MM.1S (cell line): Measurements from ENCODE around the gene SUCO.

Experiments used
- DNase-seq: peaks from one replicate; pipeline ENCODE4 v3.0.0-alpha.2; 2015
- H2AFZ ChIP-seq: fragments of 300-600 bp; sonication (generic); 2 replicates; pipeline ENCODE4 v1.6.0; 2016; ENCODE audit warnings: antibody characterized with exemption, low read length
- H3F3A ChIP-seq: fragments of 300-600 bp; sonication (generic); 2 replicates; pipeline ENCODE4 v1.6.1; 2016; ENCODE audit warnings: mild to moderate bottlenecking, antibody characterized with exemption, low read length, moderate library complexity, mixed read lengths; ENCODE audit not compliant: insufficient read depth
- H3K27ac ChIP-seq: fragments of 300-600 bp; sonication (generic); 2 replicates; pipeline ENCODE4 v1.5.1; 2016; ENCODE audit warnings: mild to moderate bottlenecking, low read length
- H3K27me3 ChIP-seq: fragments of 300-600 bp; sonication (generic); replicated peaks from 2 replicates; pipeline ENCODE4 v1.6.0; 2016; ENCODE audit warnings: low read length; ENCODE audit not compliant: insufficient read depth
- H3K36me3 ChIP-seq: fragments of 300-600 bp; sonication (generic); replicated peaks from 2 replicates; pipeline ENCODE4 v1.6.1; 2016; ENCODE audit warnings: mild to moderate bottlenecking, low read length, mixed read lengths; ENCODE audit not compliant: insufficient read depth
- H3K4me1 ChIP-seq: fragments of 300-600 bp; sonication (generic); 2 replicates; pipeline ENCODE4 v1.6.1; 2016; ENCODE audit warnings: low read length, mixed read lengths
- H3K4me2 ChIP-seq: fragments of 300-600 bp; sonication (generic); 2 replicates; pipeline ENCODE4 v1.6.0; 2016; ENCODE audit warnings: low read depth, low read length
- H3K4me3 ChIP-seq: fragments of 300-600 bp; sonication (generic); 2 replicates; pipeline ENCODE4 v1.5.1; 2016; ENCODE audit warnings: low read length, mixed read lengths
- H3K79me2 ChIP-seq: fragments of 300-600 bp; sonication (generic); 2 replicates; pipeline ENCODE4 v1.6.1; 2016; ENCODE audit warnings: mixed run types, low read length, mixed read lengths
- H3K9ac ChIP-seq: fragments of 300-600 bp; sonication (generic); 2 replicates; pipeline ENCODE4 v1.6.1; 2016; ENCODE audit warnings: low read length, mixed read lengths
- H3K9me2 ChIP-seq: fragments of 300-600 bp; sonication (generic); replicated peaks from 2 replicates; pipeline ENCODE4 v1.6.1; 2016; ENCODE audit warnings: mild to moderate bottlenecking, low read length, mixed read lengths; ENCODE audit not compliant: insufficient read depth
- H3K9me3 ChIP-seq: fragments of 300-600 bp; sonication (generic); replicated peaks from 2 replicates; pipeline ENCODE4 v1.6.1; 2016; ENCODE audit warnings: mild to moderate bottlenecking, low read length, mixed read lengths; ENCODE audit not compliant: insufficient read depth
- H4K20me1 ChIP-seq: fragments of 300-600 bp; sonication (generic); 2 replicates; pipeline ENCODE4 v1.6.1; 2016; ENCODE audit warnings: mild to moderate bottlenecking, low read length, moderate library complexity, mixed read lengths; ENCODE audit not compliant: insufficient read depth
- EZH2 ChIP-seq: fragments of 300-600 bp; sonication (generic); optimal IDR thresholded peaks from 2 replicates; pipeline ENCODE3; 2017; ENCODE audit warnings: low read depth, mild to moderate bottlenecking, antibody characterized with exemption, low read length, mixed read lengths
- EZH2phosphoT487 ChIP-seq: fragments of 300-600 bp; sonication (generic); IDR thresholded peaks from 2 replicates; pipeline ENCODE4 v1.6.1; 2018; ENCODE audit warnings: antibody characterized with exemption, low read length
- TF ChIP-seq, protein P1 (sequence below): fragments of 300-600 bp; sonication (generic); IDR thresholded peaks from 2 replicates; pipeline ENCODE4 v1.5.1; 2016; ENCODE audit warnings: antibody characterized with exemption, low read length, mixed read lengths

SUCO gene

DNA sequence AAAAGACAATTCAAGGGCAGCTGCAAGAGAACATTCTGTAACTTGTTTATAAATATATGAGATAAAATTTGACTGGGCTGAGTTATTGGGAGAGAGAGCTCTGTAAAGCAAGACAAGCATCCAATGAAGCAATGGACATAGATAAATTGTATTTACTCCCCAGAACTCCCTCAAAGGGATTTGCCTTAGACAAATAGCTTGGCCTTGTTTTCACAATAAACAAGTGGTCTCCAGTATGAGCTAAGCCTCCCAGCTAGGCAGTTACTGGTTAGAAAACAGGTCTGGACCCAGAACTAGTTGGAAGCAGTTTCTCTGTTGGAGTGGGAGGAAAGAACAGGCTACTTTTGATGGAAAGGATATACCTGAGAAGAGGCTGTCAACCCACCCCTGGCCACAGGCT lies 25.2 kb upstream of the SUCO start:
- H2AFZ ChIP-seq: no peak overlapping the region
- H3K9ac ChIP-seq: no peak overlapping the region
- H3K27me3 ChIP-seq: no peaks in the 10 kb centered on the region
- H3K79me2 ChIP-seq: no peaks in the 10 kb centered on the region
- H3K4me1 ChIP-seq: no peaks in the 10 kb centered on the region
- no peaks in the 10 kb centered on the region for H3K9me3 ChIP-seq
- no peak overlapping the region for H3K4me3 ChIP-seq
- H3K9me2 ChIP-seq: no peaks in the 10 kb centered on the region
- no peaks in the 10 kb centered on the region for H3F3A ChIP-seq
- H3K27ac ChIP-seq: no peak overlapping the region
- H3K36me3 ChIP-seq: no peaks in the 10 kb centered on the region
- H3K4me2 ChIP-seq: no peak overlapping the region
- TF ChIP-seq EZH2 (no peak), EZH2phosphoT487 (no peak)
- TF ChIP-seq, protein P1, sequence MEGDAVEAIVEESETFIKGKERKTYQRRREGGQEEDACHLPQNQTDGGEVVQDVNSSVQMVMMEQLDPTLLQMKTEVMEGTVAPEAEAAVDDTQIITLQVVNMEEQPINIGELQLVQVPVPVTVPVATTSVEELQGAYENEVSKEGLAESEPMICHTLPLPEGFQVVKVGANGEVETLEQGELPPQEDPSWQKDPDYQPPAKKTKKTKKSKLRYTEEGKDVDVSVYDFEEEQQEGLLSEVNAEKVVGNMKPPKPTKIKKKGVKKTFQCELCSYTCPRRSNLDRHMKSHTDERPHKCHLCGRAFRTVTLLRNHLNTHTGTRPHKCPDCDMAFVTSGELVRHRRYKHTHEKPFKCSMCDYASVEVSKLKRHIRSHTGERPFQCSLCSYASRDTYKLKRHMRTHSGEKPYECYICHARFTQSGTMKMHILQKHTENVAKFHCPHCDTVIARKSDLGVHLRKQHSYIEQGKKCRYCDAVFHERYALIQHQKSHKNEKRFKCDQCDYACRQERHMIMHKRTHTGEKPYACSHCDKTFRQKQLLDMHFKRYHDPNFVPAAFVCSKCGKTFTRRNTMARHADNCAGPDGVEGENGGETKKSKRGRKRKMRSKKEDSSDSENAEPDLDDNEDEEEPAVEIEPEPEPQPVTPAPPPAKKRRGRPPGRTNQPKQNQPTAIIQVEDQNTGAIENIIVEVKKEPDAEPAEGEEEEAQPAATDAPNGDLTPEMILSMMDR: no peak
- H4K20me1 ChIP-seq: no peaks in the 10 kb centered on the region
- no peak for DNase-seq

- Histone ChIP-seq H2AFZ (no peak overlapping the region), H3K79me2 (no peaks in the 10 kb centered on the region), H3K27ac (no peak overlapping the region), H3K4me3 (no peak overlapping the region), H3K4me1 (no peaks in the 10 kb centered on the region), H3F3A (no peaks in the 10 kb centered on the region), H3K27me3 (no peaks in the 10 kb centered on the region), H3K9me3 (no peaks in the 10 kb centered on the region), H3K9ac (no peak overlapping the region), H3K4me2 (no peak overlapping the region), H4K20me1 (no peaks in the 10 kb centered on the region), H3K9me2 (no peaks in the 10 kb centered on the region), H3K36me3 (no peaks in the 10 kb centered on the region)
- TF ChIP-seq, protein P1: no peak
- TF ChIP-seq EZH2phosphoT487: no peak
- no peak for TF ChIP-seq EZH2
- no peak for DNase-seq
These were observed 22.5 kb upstream of the SUCO start for GRCh38 chr1:172510479-172510878.

GRCh38 chr1:172512591-172512990 lies 20.4 kb upstream of the SUCO start:
- no peaks in the 10 kb centered on the region for H3K27me3 ChIP-seq

More at GRCh38 chr1:172512591-172512990, 20.4 kb upstream of the SUCO start:
- Histone ChIP-seq H3K9me3 (no peaks in the 10 kb centered on the region), H3K36me3 (no peaks in the 10 kb centered on the region), H3K9me2 (no peaks in the 10 kb centered on the region), H2AFZ (no peak overlapping the region), H3F3A (no peaks in the 10 kb centered on the region), H3K79me2 (no peaks in the 10 kb centered on the region), H3K4me1 (no peaks in the 10 kb centered on the region), H3K4me2 (no peak overlapping the region), H3K4me3 (no peak overlapping the region), H3K9ac (no peak overlapping the region), H3K27ac (no peak overlapping the region), H4K20me1 (no peaks in the 10 kb centered on the region)
- TF ChIP-seq, protein P1: no peak
- TF ChIP-seq EZH2: no peak
- no peak for DNase-seq
